GM18951 (cell line): Measurements from ENCODE around the gene CD79A.
A peak's percentile ranks its signal among the peaks of the same experiment; 100 is the strongest.
"Not testable (repeated sequence)": the region's sequence is repeated elsewhere in the genome, so short reads cannot be mapped to it uniquely, and the experiment has no call there.

Experiments used
- POLR2A ChIP-seq: IDR thresholded peaks from 4 replicates; pipeline ENCODE4 v1.6.1; 2011; ENCODE audit warnings: mild to moderate bottlenecking; ENCODE audit not compliant: insufficient read length, insufficient read depth; ENCODE audit errors: extremely low read depth
- in situ Hi-C: fragments of 300-500 bp; cut with MboI; formaldehyde crosslinking; loops from one replicate; pipeline ENCODE4 v1.12.0; 2022; ENCODE audit warnings: low sequenced_read_pairs, mixed read lengths, inconsistent platforms; ENCODE audit not compliant: unreplicated experiment

CD79A gene

DNA sequence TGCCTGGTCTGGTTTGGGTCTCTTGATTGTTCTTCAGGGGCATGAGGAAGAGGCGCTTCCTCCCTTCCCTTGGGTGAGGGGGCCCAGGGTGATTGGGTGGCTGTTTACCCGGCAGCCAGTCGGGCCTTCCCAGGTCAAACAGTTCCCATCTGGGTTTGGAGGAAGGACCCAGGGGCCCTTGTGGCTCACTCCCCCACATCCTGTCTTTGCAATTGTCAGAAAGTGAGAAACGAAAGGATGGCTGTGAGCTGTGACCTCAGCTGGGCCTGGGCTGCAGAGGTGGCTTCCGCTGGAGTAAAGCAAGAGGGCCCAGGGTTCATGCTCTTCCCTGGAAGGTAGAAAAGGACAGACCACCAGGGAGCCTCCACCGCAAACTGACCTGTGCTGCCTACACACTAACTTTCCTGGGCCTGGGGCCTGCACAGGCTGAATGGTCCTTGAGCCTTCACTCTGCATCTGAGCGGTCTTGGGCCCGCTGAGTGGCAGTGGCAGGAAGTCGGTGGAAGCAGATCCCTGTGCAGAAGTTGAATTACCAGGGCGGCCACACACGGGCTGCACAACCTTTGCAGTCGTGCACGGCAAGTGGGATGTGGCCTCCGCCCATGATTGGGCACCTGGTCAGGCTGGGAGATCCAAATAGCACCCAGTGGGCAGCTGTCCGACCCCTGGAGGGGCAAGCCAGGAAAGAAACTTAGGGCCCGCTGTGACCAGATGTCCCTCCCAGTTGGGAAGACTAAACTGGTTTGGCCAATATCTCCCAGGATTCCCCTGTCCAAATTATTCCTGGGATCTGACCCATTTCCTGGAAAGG lies 5.3 kb upstream of the CD79A start:
- TF ChIP-seq POLR2A, result no peak
- in situ Hi-C loops, result loop anchor here (5.0 kb wide), 1 partner anchor 81 kb away; no protein-coding TSS in a partner anchor

DNA sequence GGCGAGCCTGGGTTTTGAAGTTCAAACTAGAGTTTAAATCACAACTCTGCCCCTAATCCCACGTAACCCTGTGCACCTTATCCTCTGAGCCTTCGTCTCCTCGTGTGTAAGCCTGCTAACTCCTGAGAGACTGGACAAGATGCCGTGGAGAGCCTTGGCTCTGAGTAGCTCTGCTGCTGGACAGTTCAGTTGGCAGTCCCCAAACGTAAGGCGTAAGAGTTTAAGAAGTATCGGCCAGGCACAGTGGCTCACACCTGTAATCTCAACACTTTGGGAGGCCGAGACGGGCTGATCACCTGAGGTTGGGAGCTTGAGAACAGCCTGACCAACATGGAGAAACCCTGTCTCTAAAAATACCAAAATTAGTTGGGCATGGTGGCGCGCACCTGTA lies 4.7 kb upstream of the CD79A start:
- in situ Hi-C loops, result loop anchor here (5.0 kb wide), 1 partner anchor 80 kb away; no protein-coding TSS in a partner anchor
- TF ChIP-seq POLR2A, result no peak

DNA sequence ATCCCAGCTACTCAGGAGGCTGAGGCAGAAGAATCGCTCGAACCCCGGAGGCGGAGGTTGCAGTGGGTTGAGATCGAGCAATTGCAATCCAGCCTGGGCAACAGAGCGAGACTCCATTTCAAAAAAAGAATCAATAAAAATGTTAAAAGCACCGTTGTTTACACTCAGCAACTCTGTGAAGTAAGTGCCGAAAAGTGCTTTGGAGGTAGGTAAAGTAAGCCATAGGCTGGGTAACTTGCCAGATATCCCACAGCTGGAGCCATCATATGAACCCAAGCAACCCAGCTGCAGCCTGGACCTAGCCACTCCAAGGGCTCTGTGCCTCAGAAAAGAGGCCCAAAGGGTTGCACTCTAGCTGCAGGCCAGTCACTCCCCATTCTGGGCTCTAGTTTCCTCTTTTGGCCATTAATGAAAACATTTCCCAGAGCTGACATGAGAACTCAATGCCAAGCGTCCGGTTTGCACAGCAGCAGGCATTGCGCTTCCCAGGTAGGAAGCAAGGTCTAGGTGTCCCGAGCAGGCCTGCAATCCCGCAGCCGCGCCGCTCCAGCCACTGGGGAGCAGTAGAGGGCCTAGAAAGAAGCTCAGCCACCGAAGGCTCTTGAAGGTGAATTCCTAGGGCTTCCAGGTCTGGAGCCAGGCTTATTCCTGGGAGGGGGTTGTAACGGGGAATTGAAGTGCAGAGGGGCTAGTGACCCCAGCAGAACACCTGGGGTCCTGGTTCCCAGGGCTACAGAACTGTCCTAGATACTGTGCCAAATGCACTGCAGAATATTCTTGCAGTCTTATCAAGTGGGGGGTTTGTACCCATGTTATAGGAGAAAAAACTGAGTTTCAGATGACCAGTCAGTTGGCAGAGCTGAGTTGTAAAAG lies 4.1 kb upstream of the CD79A start:
- in situ Hi-C loops, result loop anchor here (5.0 kb wide), 1 partner anchor 79 kb away; no protein-coding TSS in a partner anchor
- TF ChIP-seq POLR2A, result peak; percentile 14

- in situ Hi-C loops, result not testable (repeated sequence)
Measured at GRCh38 chr19:41875973-41876372, 1.1 kb upstream of the CD79A start.

- peak; percentile 52 for TF ChIP-seq POLR2A
- in situ Hi-C loops, result no loop called here
Measured at GRCh38 chr19:41877916-41878905, 1.1 kb downstream of the CD79A start.

- TF ChIP-seq POLR2A, result no peak
- in situ Hi-C loops, result no loop called here
Measured at GRCh38 chr19:41879080-41879479, 2.0 kb downstream of the CD79A start.

GRCh38 chr19:41879670-41880328 lies 2.7 kb downstream of the CD79A start:
- in situ Hi-C loops, result no loop called here
- no peak for TF ChIP-seq POLR2A

DNA sequence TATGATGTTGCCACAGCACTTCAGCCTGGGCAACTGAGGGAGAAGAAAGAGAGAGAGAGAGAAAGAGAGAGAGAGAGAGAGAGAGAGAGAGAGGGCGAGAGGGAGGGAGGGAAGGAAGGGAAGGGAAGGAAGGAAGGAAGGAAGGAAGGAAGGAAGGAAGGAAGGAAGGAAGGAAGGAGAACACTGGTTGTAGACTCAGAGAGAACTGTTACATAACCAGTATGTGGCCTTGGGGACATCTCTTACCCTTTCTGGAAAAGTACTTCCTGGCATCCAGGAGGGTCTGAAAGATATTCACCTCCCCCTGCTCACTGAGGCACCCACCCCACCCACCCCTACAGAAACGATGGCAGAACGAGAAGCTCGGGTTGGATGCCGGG lies 3.2 kb downstream of the CD79A start:
- in situ Hi-C loops, result no loop called here
- no peak for TF ChIP-seq POLR2A

DNA sequence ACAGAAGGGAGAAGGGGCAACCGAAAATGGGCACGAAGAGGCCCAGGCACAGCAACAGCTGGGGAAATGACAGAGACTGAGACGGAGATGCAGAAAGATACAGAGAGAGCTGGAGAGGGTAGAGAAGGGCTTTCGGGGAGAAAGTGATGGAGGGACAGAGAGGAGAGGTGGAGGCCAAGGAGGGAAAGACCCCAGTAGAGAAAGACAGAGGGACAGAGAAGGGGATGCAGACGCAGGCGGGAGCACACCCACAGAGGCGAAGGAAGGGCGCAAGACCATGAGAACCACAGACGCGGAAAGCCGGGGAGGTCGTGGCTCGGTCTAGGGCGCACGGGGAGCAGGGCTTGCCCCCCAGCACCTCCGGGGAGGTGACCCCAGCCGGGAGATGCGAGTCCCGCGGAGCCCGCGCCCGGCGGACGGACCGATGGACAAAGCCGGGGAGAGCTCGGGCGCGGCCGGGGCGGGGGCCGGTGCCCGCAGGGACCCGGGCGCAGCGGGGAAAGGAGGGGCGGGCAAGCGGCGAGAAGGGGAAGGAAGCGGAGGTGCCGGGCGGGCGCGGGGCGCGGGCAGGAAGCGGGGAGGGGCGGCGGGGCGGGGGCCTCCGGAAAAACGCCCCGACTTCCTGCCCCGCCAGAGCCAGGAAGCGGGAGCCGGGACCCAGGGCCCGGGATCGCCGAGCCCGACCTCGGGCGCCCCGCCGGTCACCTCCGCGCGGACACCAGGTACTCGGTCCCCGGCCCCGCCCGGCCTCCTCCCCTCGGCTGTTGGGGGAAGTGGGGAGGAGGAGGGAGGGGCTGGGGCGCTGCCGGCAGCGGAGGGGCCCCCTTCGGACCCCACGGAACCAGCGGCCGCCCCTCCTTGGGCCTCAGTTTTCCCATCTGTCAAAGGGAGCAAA lies 5.7 kb downstream of the CD79A start, which contains the start of gene ARHGEF1:
TSS of gene ARHGEF1 (plus strand) at position 617 of the 895 bp plus-strand sequence. CDS start 4,899 bp downstream, outside the sequence.
- in situ Hi-C loops, result no loop called here
- TF ChIP-seq POLR2A, result peak; percentile 75

DNA sequence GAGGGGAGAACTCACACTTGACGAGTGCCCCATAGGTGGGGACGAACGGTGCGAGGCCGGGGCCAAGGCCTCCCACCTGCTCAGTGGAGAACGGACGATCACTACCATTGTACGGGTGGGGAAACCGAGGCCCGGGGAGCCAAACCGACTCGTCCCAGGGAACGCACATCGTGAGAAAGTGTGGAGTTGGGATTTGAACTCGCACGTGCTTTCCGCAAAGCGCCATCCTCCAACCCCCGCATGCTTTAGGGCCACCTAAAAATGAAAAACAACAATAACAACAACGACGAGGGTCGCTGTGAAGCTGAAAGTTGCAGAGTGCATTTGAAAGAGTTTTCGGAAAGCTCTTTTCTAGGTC lies 6.4 kb downstream of the CD79A start:
- in situ Hi-C loops, result no loop called here
- no peak for TF ChIP-seq POLR2A
